ENCODE data around the gene RASAL2.

GRCh38 chr1:178232949-178233348 lies 139.0 kb downstream of the RASAL2 start:
- TF ChIP-seq CTCF (IDR thresholded peaks at IDR 0.05) (no peak), ZFX (IDR thresholded peaks at IDR 0.05; ENCODE audit: borderline replicate concordance) (no peak)

All from 22Rv1 (cell line).